SK-N-SH treated with all-trans-retinoic acid at 6 μM for 48 hours (cell line): ENCODE results near the gene CFAP44.

ENCODE experiments used
- CREB5 ChIP-seq: fragments of 250-450 bp; sonication (Bioruptor Pico); IDR thresholded peaks from 2 replicates; pipeline ENCODE4 v1.5.1; 2020; ENCODE audit warnings: low read depth, mild to moderate bottlenecking, moderate library complexity
- CSDC2 ChIP-seq: fragments of 250-450 bp; sonication (Bioruptor Pico); IDR thresholded peaks from 2 replicates; pipeline ENCODE4 v1.5.0; 2020; ENCODE audit warnings: mild to moderate bottlenecking, moderate library complexity
- CSRNP3 ChIP-seq: fragments of 250-450 bp; sonication (Bioruptor Pico); IDR thresholded peaks from 2 replicates; pipeline ENCODE4 v1.5.1; 2021; ENCODE audit warnings: mild to moderate bottlenecking, moderate library complexity
- RARB ChIP-seq: fragments of 250-450 bp; sonication (Bioruptor Pico); IDR thresholded peaks from 2 replicates; pipeline ENCODE4 v1.8.0; 2021; ENCODE audit warnings: mild to moderate bottlenecking, moderate library complexity
- SNAI2 ChIP-seq: fragments of 250-450 bp; sonication (Bioruptor Pico); IDR thresholded peaks from 2 replicates; pipeline ENCODE4 v1.5.0; 2020; ENCODE audit warnings: mild to moderate bottlenecking, moderate library complexity
- ZFP3 ChIP-seq: fragments of 250-450 bp; sonication (Bioruptor Pico); IDR thresholded peaks from 2 replicates; pipeline ENCODE4 v1.5.0; 2020; ENCODE audit warnings: mild to moderate bottlenecking, moderate library complexity
- ZFP30 ChIP-seq: fragments of 450-650 bp; formaldehyde crosslinking; IDR thresholded peaks from 2 replicates; pipeline ENCODE4 v1.5.0; 2022; ENCODE audit warnings: mild to moderate bottlenecking, moderate library complexity

GRCh38 chr3:113421082-113421481 is 20.2 kb downstream of the CFAP44 start:
- TF ChIP-seq SNAI2 (CRISPR knock-in tag) (no peak), CSDC2 (CRISPR knock-in tag) (no peak), RARB (CRISPR knock-in tag) (no peak), CSRNP3 (CRISPR knock-in tag) (no peak), CREB5 (CRISPR knock-in tag) (no peak), ZFP30 (CRISPR knock-in tag) (no peak), ZFP3 (no peak)
